SIG-M5 treated with dmso at 0.1 percent for 504 hours (cell line): ENCODE measurements around the gene STX18.
A peak's percentile ranks its signal among the peaks of the same experiment; 100 is the strongest.
"Not testable (repeated sequence)": the region's sequence is repeated elsewhere in the genome, so short reads cannot be mapped to it uniquely, and the experiment has no call there.

Experiments used
- DNase-seq: peaks from one replicate; lab custom pipeline; 2025; ENCODE audit not compliant: unreplicated experiment; lab: John Stamatoyannopoulos, UW

The STX18 gene

GRCh38 chr4:4541661-4542570 lies at the start of gene STX18:
Gene STX18 (minus strand): TSS chr4:4542048. CDS start chr4:4541964, 84 bp downstream.
- peak; percentile 48 for DNase-seq

GRCh38 chr4:4591071-4591470 lies 49.2 kb upstream of the STX18 start:
- DNase-seq, result no peak

GRCh38 chr4:4590546-4590945 lies 48.7 kb upstream of the STX18 start:
- DNase-seq, result no peak

- DNase-seq, result no peak
These were observed 43.3 kb upstream of the STX18 start for GRCh38 chr4:4585012-4585670.

DNA sequence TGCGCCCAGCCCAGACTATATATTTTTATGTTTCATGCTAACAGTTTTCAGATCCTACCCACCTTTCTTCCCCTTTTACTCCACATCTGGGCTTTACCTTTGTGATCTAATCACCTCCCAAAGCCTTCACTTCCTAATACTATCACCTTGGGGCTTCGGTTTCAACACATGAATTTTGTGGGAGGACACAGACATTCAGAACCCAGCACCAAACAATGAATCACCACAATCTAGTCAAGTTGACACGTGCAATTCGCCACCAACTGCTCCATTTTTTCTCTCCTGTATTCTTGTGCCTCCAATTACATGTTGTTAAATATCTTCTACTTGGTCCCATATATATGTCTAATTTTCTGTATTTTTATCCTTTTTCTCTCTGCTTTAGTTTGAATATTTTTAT lies 41.8 kb upstream of the STX18 start:
- DNase-seq, result no peak

GRCh38 chr4:4582653-4583052 lies 40.8 kb upstream of the STX18 start:
- no peak for DNase-seq

DNA sequence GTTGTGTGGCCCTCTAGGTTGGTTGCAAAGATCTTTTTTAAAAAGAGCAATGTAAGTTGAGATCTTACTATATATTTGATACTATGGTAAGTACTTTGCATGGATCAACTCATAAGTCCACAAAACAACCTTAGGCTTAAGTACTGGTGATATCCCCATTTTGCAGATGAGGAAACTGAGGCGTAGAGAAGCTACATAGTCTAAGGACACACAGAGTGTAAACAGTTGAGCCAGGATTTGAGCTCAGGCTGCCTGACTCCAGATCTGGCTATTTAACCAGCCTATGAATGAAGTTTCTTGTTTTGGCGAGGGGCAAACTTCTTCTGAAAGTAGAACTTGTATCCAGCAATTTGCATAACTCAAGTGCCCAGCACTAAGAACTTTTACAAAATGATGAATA lies 38.6 kb upstream of the STX18 start:
- DNase-seq, result no peak

DNA sequence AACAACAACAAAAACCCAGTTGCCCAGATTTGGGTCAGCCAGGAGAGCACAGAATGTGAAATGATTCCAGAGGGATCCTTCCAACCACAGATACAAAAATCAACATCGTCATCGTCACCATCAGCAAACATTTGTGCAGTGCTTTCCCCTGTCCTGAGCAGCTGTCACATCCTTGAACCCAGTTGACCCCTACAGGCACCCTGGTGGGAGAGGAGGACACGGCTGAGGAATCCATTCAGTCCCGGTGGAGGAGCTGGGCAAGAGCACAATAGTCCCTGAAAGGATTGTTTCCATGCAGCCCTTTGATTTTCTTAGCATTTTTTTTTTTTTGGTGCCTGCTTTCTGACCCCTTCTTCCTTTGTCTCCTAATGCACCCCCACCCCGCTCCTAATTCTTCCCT lies 37.1 kb upstream of the STX18 start:
- DNase-seq, result no peak

- DNase-seq, result no peak
These were observed 35.6 kb upstream of the STX18 start for GRCh38 chr4:4577359-4577875.

DNA sequence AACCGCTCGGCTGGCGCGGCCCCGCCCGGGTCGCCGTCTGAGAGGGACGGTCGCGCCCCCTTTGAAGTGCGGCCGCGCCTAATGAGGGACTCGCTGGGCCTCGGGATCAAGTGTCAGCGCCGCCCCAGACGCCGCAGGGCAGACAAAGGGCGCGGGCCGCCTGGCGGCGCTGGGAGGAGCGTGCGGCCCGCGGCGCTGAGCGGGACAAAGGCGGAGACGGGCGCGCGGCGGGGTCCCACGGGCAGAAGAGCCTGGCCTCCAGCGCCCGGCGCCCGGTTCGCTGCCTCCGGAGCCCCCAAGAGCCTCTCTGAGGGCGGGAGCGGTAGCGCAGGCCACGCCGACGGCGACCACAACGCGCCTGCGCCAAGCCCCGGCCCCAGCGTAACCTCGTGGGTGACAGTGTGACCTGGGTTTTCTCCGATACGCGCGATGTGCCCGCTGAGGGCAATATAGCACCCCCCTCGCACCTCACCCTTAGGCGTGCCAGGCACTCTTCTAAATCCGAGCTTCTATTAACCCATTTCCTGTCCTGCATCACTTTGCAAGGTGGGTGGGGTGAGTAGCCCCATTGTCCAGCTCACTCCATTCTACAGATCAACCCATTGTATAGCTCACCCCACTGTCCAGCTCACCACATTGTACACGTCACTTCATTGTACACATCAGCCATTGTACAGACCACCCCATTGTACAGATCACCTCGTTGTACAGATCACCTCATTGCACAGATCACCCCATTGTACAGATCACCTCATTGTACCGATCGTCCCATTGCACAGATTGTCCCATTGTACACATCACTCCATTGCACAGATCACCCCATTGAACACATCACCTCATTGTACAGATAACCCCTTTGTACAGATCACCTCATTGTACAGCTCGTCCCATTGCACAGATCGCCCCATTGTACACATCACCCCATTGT lies 33.7 kb upstream of the STX18 start:
- no peak for DNase-seq

GRCh38 chr4:4574792-4575191 lies 32.9 kb upstream of the STX18 start:
- DNase-seq, result no peak

- DNase-seq, result no peak
These were observed 32.2 kb upstream of the STX18 start for GRCh38 chr4:4574052-4574451.

DNA sequence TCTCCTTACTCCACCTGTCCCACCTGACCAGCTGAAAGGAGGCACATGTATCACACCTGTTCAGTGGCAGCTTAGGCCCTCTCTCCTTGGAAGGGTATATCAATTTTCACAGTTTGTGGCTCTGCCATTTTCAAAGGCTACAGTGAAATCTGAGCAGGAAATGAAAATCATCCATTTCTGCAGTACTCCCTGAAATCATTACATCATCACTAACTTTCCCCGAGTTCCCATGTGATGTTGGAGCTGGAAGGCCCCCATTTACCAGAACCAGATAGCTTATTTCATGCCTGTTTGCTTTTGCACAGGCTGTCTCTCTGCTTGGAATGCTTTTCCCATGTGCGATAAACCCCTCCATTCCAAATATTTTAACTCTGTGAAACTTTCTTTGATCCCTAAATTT lies 31.0 kb upstream of the STX18 start:
- DNase-seq, result no peak

DNA sequence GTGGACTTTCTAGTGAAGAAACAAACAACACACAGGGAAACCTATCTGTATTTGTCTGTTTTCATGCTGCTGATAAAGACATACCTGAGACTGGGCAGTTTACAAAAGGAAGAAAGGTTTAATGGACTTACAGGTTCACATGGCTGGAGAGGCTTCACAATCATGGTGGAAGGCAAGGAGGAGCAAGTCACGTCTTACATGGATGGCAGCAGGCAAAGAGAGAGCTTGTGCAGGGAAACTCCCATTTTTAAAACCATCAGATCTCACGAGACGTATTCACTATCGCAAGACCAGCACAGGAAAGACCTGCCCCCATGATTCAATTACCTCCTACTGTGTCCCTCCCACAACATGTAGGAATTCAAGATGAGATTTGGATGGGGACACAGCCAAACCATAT lies 28.0 kb upstream of the STX18 start:
- DNase-seq, result not testable (repeated sequence)

DNA sequence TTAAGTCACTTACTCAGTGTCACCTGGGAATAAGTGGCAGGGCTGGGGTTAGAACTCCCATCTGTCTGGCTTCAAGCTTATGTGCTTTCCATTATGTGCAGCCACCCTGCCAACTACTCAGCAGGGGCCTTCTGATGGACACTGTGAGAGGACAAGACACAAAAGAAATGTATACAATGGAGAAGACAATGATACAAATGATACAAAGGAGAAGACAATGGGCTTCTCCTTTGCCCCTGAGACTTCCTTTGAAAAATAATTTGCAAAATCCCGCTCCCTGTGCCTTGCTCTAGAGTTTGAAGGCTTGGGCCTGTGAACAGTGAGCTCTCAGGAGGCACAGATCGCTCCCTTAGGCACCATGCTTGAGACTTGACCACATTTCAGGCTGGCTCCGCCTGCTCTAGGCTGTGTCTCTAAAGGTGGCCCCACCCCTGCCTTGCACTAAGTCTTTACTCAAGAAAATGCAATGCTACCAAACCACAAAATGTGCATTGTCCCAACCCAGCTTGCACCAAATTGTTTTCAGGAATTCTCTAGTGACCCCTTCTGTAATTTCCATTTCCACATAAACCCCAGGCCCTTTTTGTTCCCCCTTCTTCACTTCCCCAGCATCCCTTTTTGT lies 27.1 kb upstream of the STX18 start:
- DNase-seq, result no peak

DNA sequence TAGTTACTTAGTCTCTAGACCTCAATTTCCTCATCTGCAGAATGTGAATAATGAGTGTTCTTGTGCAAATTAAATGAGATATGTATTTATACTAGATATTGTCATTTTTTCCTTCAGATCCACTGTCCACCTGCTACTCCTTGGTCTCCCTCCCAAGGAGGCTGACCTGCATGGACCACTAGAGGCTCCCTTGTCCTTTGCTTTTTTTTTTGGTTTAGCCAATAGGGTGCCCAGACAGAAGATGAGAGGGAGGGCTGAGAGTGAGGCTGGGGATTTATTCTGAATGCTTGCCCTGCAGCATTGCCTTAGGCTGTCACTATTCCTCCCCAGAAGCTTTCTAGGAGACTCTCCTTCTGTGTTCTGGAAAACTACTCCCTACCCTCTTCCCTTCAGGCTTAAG lies 24.5 kb upstream of the STX18 start:
- not testable (repeated sequence) for DNase-seq

DNA sequence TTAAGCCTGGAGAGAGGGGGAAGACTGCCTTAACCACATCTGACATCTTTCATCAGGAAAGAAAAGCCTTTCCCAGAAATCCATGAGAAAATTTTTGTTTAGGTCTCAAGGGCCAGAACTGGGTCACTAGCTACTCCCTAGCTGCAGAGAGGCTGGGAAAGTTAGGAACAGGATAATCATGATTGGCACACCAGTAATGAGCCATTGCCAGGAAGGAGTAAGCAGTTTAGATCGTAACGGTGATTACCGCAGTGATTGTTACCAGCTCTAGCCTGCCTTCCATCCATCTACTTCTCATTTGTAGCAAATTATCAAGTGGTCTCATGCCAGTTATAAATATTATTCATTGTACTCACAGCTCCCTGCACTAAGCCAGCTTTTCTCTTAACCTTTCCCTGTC lies 22.7 kb upstream of the STX18 start:
- DNase-seq, result no peak

DNA sequence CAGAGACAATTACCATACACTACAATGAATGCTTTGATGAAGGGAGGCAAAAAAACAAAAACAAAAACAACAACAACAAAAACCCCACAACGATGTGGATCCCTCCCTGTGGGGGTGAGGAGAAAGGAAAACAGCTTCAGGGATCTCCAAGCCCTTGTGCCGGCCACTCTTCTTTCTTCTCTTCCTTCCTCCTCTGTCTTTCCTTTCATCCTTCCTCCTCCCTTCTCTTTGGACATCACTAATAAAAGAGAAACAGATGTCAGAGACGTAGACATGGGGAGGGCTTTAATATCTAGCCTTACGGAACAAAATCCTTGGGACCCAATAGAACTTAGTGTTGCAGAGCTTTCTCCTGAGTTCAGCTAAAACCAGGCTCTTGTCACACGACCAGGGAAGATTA lies 18.8 kb upstream of the STX18 start:
- no peak for DNase-seq

GRCh38 chr4:4560136-4560535 lies 18.3 kb upstream of the STX18 start:
- no peak for DNase-seq

GRCh38 chr4:4559596-4559995 lies 17.7 kb upstream of the STX18 start:
- no peak for DNase-seq

- DNase-seq, result no peak
These were observed 17.0 kb upstream of the STX18 start for GRCh38 chr4:4558881-4559280.
